Memory B cell (primary cell): ENCODE measurements around the gene ATP1B3.
A peak's percentile ranks its signal among the peaks of the same experiment; 100 is the strongest.
"Not testable (repeated sequence)": the region's sequence is repeated elsewhere in the genome, so short reads cannot be mapped to it uniquely, and the experiment has no call there.

Experiments used
- ATAC-seq: fragments of 150-1000 bp; cut with Tn5 transposase; 2 replicates; pipeline ENCODE4 v1.10.0; 2021; ENCODE audit warnings: low read depth, mild to moderate bottlenecking, moderate library complexity
- DNase-seq, 2 donors: peaks; one replicate each; pipeline ENCODE4 v3.0.0; 2022; ENCODE audit warnings: low spot score in 2 of 2
- H3K27ac Mint-ChIP-seq: one replicate; pipeline ENCODE4 v1.8.0; 2022; ENCODE audit warnings: mild to moderate bottlenecking, moderate library complexity, mixed read lengths
- H3K27me3 Mint-ChIP-seq: one replicate; pipeline ENCODE4 v1.8.0; 2022; ENCODE audit warnings: mixed read lengths
- H3K36me3 Mint-ChIP-seq: one replicate; pipeline ENCODE4 v1.8.0; 2022; ENCODE audit warnings: mild to moderate bottlenecking, mixed read lengths
- H3K4me1 Mint-ChIP-seq: one replicate; pipeline ENCODE4 v1.8.0; 2022; ENCODE audit warnings: mixed read lengths
- H3K4me3 Mint-ChIP-seq: one replicate; pipeline ENCODE4 v1.8.0; 2022; ENCODE audit warnings: mild to moderate bottlenecking, moderate library complexity, mixed read lengths
- H3K9me3 Mint-ChIP-seq: one replicate; pipeline ENCODE4 v1.8.0; 2022; ENCODE audit warnings: mixed read lengths

ATP1B3 gene

GRCh38 chr3:141870091-141870687 is 6.3 kb upstream of the ATP1B3 start:
- ATAC-seq: no peak
- H3K4me1 Mint-ChIP-seq: no peaks in the 10 kb centered on the region
- H3K9me3 Mint-ChIP-seq: no peaks in the 10 kb centered on the region
- no peaks in the 10 kb centered on the region for H3K36me3 Mint-ChIP-seq
- DNase-seq: no peak
- H3K4me3 Mint-ChIP-seq: no peak overlapping the region
- H3K27me3 Mint-ChIP-seq: no peaks in the 10 kb centered on the region
- H3K27ac Mint-ChIP-seq: no peak overlapping the region

DNA sequence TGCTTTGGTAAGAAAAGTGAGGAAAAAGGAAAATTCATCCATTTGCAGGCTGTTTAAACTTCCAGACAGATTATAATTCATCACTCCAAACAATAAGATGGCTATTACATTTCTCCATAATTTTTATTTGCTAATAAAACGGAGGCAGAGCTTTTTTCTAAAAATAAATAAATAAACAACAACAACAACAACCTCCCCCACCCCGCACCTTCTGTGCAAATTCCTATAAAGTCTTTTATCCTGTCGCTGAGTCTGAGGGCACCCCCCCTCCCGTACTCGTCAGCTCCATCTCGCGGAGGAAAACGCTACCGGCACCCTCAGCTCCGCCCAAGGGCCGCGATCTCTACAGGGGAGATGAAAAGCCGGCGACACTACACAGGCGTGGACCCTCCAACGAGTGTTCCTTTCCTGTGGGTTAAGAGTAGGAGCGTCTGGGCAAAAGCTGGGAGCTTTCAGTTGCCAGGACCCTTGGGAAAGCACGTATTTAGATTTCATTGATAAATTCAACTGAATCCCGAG is 1.0 kb upstream of the ATP1B3 start:
- H3K9me3 Mint-ChIP-seq: no peaks in the 10 kb centered on the region
- H3K27me3 Mint-ChIP-seq: no peaks in the 10 kb centered on the region

GRCh38 chr3:141875893-141876380 is 506 bp upstream of the ATP1B3 start:
- Mint-ChIP-seq H3K4me3 (peak overlapping the region; percentile 92), H3K9me3 (no peaks in the 10 kb centered on the region), H3K27ac (peak overlapping the region; percentile 13), H3K27me3 (no peaks in the 10 kb centered on the region), H3K36me3 (no peaks in the 10 kb centered on the region), H3K4me1 (peaks cover 10% of the 10 kb centered on the region)
- ATAC-seq (peak; percentile 48), DNase-seq (peak in 1 of 2 donors; percentile 71)

More for the DNA sequence above, 1.0 kb upstream of the ATP1B3 start:
- peaks cover 10% of the 10 kb centered on the region for H3K4me1 Mint-ChIP-seq
- no peaks in the 10 kb centered on the region for H3K36me3 Mint-ChIP-seq
- DNase-seq (peak; percentile 69 to 78), ATAC-seq (peak; percentile 60)
- peak overlapping the region; percentile 13 for H3K27ac Mint-ChIP-seq
- H3K4me3 Mint-ChIP-seq: peak overlapping the region; percentile 92

DNA sequence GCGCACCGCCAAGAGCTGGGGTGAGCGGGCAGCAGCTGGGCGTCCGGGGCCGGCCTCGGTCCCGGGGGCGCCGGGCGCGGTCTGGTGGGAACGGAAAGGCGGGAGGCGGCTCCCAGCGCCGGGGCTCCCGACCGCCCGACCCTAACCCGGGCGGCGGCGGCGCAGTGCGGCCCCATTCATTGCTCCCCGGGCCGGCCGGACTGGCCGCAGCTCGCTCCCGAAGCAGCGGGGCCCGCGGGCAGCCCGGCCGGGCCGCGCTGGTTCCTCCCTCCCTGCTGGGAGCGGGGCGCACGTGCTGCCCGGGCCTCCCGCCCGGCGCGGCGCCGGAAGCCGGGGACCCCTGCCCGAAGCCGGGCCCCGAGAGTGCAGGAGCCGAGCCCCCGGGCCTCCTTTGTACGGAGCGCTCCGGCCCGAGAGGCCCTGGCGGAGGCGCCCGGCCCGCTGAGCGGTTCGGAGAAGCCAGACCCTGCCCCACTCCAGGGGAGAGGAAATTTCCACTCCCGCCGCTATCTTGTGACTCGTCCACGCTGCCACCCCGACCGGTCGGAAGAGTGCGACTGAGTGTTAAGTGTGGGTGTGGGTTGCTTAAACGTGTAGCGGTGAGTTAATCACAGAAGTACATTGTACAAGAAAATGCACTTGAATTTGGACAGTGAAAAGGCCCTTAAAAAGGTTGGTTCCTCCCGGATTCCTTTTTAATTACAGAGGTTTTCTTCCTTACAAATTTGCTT is 613 bp downstream of the ATP1B3 start:
- Mint-ChIP-seq H3K27me3 (no peaks in the 10 kb centered on the region), H3K4me1 (peaks cover 15% of the 10 kb centered on the region), H3K4me3 (peak overlapping the region; percentile 92), H3K27ac (peak overlapping the region; percentile 80), H3K9me3 (no peaks in the 10 kb centered on the region), H3K36me3 (no peaks in the 10 kb centered on the region)
- DNase-seq: peak; percentile 23 to 42
- peak; percentile 6 for ATAC-seq

DNA sequence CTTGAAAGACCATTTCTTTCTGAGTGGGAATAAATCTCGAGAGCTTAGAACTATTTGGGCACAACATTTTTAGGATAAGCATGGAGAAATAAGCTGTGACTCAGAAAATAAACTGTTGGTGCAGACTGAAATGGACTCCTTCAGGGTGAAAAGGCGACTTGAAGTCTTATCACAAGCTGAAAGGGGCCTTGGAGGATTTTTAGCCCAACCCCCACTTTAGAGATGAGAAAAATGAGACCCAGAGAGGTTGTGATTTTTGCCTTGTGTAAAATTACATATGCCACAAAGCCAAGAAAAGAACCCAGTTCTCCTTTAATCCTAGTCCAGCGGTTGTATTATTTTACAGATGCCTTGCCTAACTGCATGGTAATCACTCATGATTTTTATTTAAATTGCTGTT is 1.5 kb downstream of the ATP1B3 start:
- DNase-seq: no peak
- Mint-ChIP-seq H3K4me3 (peak overlapping the region; percentile 85), H3K4me1 (peaks cover 16% of the 10 kb centered on the region), H3K27ac (peak overlapping the region; percentile 80), H3K36me3 (peaks cover 1% of the 10 kb centered on the region), H3K27me3 (no peaks in the 10 kb centered on the region), H3K9me3 (no peaks in the 10 kb centered on the region)
- no peak for ATAC-seq

GRCh38 chr3:141878326-141878725 is 1.9 kb downstream of the ATP1B3 start:
- Mint-ChIP-seq H3K36me3 (peaks cover 3% of the 10 kb centered on the region), H3K4me3 (peak overlapping the region; percentile 85), H3K27ac (no peak overlapping the region), H3K4me1 (peaks cover 17% of the 10 kb centered on the region), H3K27me3 (no peaks in the 10 kb centered on the region), H3K9me3 (no peaks in the 10 kb centered on the region)
- DNase-seq (no peak), ATAC-seq (no peak)

- Mint-ChIP-seq H3K27me3 (no peaks in the 10 kb centered on the region), H3K4me3 (no peak overlapping the region), H3K27ac (no peak overlapping the region), H3K9me3 (no peaks in the 10 kb centered on the region), H3K4me1 (peaks cover 20% of the 10 kb centered on the region), H3K36me3 (peaks cover 3% of the 10 kb centered on the region)
- no peak for DNase-seq
- ATAC-seq: no peak
These were observed 2.4 kb downstream of the ATP1B3 start for GRCh38 chr3:141878817-141879216.

GRCh38 chr3:141881702-141882101 is 5.3 kb downstream of the ATP1B3 start:
- no peak overlapping the region for H3K4me3 Mint-ChIP-seq
- no peak overlapping the region for H3K27ac Mint-ChIP-seq
- no peak for ATAC-seq
- peaks cover 26% of the 10 kb centered on the region for H3K4me1 Mint-ChIP-seq
- H3K36me3 Mint-ChIP-seq: peaks cover 6% of the 10 kb centered on the region
- H3K9me3 Mint-ChIP-seq: no peaks in the 10 kb centered on the region
- no peak for DNase-seq
- H3K27me3 Mint-ChIP-seq: no peaks in the 10 kb centered on the region

- ATAC-seq (no peak), DNase-seq (no peak)
- Mint-ChIP-seq H3K27ac (no peak overlapping the region), H3K36me3 (peaks cover 17% of the 10 kb centered on the region), H3K9me3 (peaks cover 8% of the 10 kb centered on the region), H3K4me3 (no peak overlapping the region), H3K4me1 (peaks cover 16% of the 10 kb centered on the region), H3K27me3 (no peaks in the 10 kb centered on the region)
These were observed 10.6 kb downstream of the ATP1B3 start for GRCh38 chr3:141887051-141887450.

- H3K4me1 Mint-ChIP-seq: peaks cover 16% of the 10 kb centered on the region
- not testable (repeated sequence) for H3K27ac Mint-ChIP-seq, H3K9me3 Mint-ChIP-seq, DNase-seq, H3K4me3 Mint-ChIP-seq, H3K27me3 Mint-ChIP-seq, ATAC-seq
- H3K36me3 Mint-ChIP-seq: peaks cover 13% of the 10 kb centered on the region
These were observed 12.1 kb downstream of the ATP1B3 start for GRCh38 chr3:141888548-141888947.

- H3K27ac Mint-ChIP-seq: no peak overlapping the region
- H3K4me1 Mint-ChIP-seq: peaks cover 9% of the 10 kb centered on the region
- ATAC-seq: no peak
- H3K36me3 Mint-ChIP-seq: peaks cover 13% of the 10 kb centered on the region
- H3K27me3 Mint-ChIP-seq: no peaks in the 10 kb centered on the region
- no peak overlapping the region for H3K4me3 Mint-ChIP-seq
- H3K9me3 Mint-ChIP-seq: peaks cover 2% of the 10 kb centered on the region
- DNase-seq: no peak
These were observed 18.2 kb downstream of the ATP1B3 start for GRCh38 chr3:141894524-141895176.

GRCh38 chr3:141895731-141896130 is 19.3 kb downstream of the ATP1B3 start:
- Mint-ChIP-seq H3K27me3 (no peaks in the 10 kb centered on the region), H3K36me3 (peaks cover 18% of the 10 kb centered on the region), H3K4me1 (peaks cover 9% of the 10 kb centered on the region), H3K4me3 (no peak overlapping the region), H3K27ac (no peak overlapping the region), H3K9me3 (peaks cover 2% of the 10 kb centered on the region)
- ATAC-seq: no peak
- DNase-seq: no peak

DNA sequence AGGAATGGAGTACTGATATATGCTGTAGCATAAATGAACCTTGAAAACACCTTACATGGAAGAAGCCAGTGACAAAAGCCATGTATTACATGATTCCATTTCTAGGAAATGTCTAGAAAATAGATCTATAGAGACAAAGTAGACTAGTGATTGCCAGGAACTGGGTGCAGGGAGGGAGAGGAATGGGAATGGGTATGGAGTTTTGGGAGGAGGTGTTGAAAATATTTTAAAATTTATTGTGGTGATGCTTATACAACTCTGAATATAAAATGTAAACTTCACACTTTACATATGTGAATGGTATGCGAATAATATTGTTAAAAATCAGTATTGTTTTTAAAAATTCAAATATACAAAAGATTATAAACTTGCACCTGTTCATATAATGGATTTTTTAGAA is 22.5 kb downstream of the ATP1B3 start:
- Mint-ChIP-seq H3K4me1 (peaks cover 11% of the 10 kb centered on the region), H3K27me3 (no peaks in the 10 kb centered on the region), H3K9me3 (peaks cover 2% of the 10 kb centered on the region), H3K4me3 (no peak overlapping the region), H3K27ac (no peak overlapping the region), H3K36me3 (peaks cover 18% of the 10 kb centered on the region)
- no peak for ATAC-seq
- no peak for DNase-seq

DNA sequence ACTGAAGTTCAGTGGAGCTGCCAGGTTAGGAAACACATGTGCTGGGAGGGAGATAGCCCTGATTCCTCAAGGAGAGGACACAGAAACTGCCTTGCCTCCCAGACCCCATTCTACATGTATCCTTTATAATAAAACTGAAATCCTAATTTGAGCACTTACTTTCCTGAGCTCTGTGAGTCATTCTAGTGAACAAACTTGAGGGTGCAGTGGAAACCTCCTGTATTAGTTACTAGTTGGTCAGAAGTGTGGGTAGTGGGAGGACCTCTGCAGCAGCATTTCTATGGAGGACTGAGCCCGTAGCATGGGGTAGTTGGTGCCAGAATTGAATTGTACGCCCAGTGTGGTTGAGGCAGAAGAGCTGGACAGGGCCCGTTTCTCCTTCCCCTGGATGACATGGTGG is 23.9 kb downstream of the ATP1B3 start:
- DNase-seq (no peak), ATAC-seq (no peak)
- Mint-ChIP-seq H3K9me3 (peaks cover 2% of the 10 kb centered on the region), H3K27ac (peak overlapping the region; percentile 38), H3K4me3 (no peak overlapping the region), H3K27me3 (no peaks in the 10 kb centered on the region), H3K4me1 (peaks cover 11% of the 10 kb centered on the region), H3K36me3 (peaks cover 20% of the 10 kb centered on the region)
